Effector CD8-positive, alpha-beta T cell (primary cell): Measurements from ENCODE around the gene MYOF.
"Not testable (repeated sequence)": the region's sequence is repeated elsewhere in the genome, so short reads cannot be mapped to it uniquely, and the experiment has no call there.

Experiments
- DNase-seq: peaks from one replicate; lab custom pipeline; 2025; lab: John Stamatoyannopoulos, UW

The MYOF gene

GRCh38 chr10:93454146-93454545, 28.0 kb downstream of the MYOF start:
- DNase-seq, result no peak

- DNase-seq, result no peak
Measured at GRCh38 chr10:93452143-93452542, 30.0 kb downstream of the MYOF start.

- DNase-seq, result no peak
Measured at GRCh38 chr10:93451244-93451947, 30.7 kb downstream of the MYOF start.

GRCh38 chr10:93447970-93448369, 34.2 kb downstream of the MYOF start:
- no peak for DNase-seq

GRCh38 chr10:93447019-93447418, 35.1 kb downstream of the MYOF start:
- DNase-seq, result no peak

GRCh38 chr10:93445978-93446720, 36.0 kb downstream of the MYOF start:
- DNase-seq, result no peak

- DNase-seq, result no peak
Measured at GRCh38 chr10:93445097-93445960, 36.8 kb downstream of the MYOF start.

- DNase-seq, result no peak
Measured at GRCh38 chr10:93443481-93443880, 38.7 kb downstream of the MYOF start.

- DNase-seq, result not testable (repeated sequence)
Measured at GRCh38 chr10:93442721-93443120, 39.4 kb downstream of the MYOF start.

- DNase-seq, result no peak
Measured at GRCh38 chr10:93440591-93441091, 41.5 kb downstream of the MYOF start.

- no peak for DNase-seq
Measured at GRCh38 chr10:93438613-93439253, 43.4 kb downstream of the MYOF start.

- no peak for DNase-seq
Measured at GRCh38 chr10:93437946-93438612, 44.1 kb downstream of the MYOF start.

- DNase-seq, result no peak
Measured at GRCh38 chr10:93437086-93437945, 44.8 kb downstream of the MYOF start.

GRCh38 chr10:93436591-93437085, 45.5 kb downstream of the MYOF start:
- DNase-seq, result no peak

GRCh38 chr10:93435621-93436397, 46.3 kb downstream of the MYOF start:
- DNase-seq, result no peak

GRCh38 chr10:93434991-93435491, 47.1 kb downstream of the MYOF start:
- no peak for DNase-seq

GRCh38 chr10:93431361-93431760, 50.8 kb downstream of the MYOF start:
- DNase-seq, result no peak

- DNase-seq, result no peak
Measured at GRCh38 chr10:93425861-93426260, 56.3 kb downstream of the MYOF start.

- DNase-seq, result no peak
Measured at GRCh38 chr10:93422118-93422517, 60.0 kb downstream of the MYOF start.
